Measurements from ENCODE around the gene FCER1G. TPM values are rescaled to one million over a fixed set of nuclear protein-coding genes. Genes with fewer than 3 reads are reported as not detected.

The FCER1G gene
- total and polyA plus RNA-seq, 9 of the 15 experiments (the other 6 are each of a cell fraction or from before 2014, with no cell fraction given): 0.15 to 0.69 (median 0.31) TPM; not detected in 2

GRCh38 chr1:161192476-161193465 lies 22.3 kb upstream of the FCER1G start (continued):
- TF ChIP-seq ZBTB33 (CRISPR knock-in tag; IDR thresholded peaks at IDR 0.05) (peak; percentile 29; the same call in 1 of the 2 replicates), ZNF609 (CRISPR knock-in tag; IDR thresholded peaks at IDR 0.05; ENCODE audit: borderline replicate concordance) (no peak), ZFP1 (CRISPR knock-in tag; IDR thresholded peaks at IDR 0.05) (no peak), ZNF316 (IDR thresholded peaks at IDR 0.05) (no peak), MED1 (CRISPR knock-in tag; IDR thresholded peaks at IDR 0.05; ENCODE audit: borderline replicate concordance) (no peak), ZFX (CRISPR knock-in tag; IDR thresholded peaks at IDR 0.05) (no peak), ZNF511 (CRISPR knock-in tag; IDR thresholded peaks at IDR 0.05) (no peak), RBM39 (optimal IDR thresholded peaks at IDR 0.05; ENCODE audit: low read depth, low read length) (no peak), ZNF551 (CRISPR knock-in tag; IDR thresholded peaks at IDR 0.05) (no peak), U2AF2 (optimal IDR thresholded peaks at IDR 0.05; ENCODE audit: low read depth, low read length) (no peak), HNRNPL (IDR thresholded peaks at IDR 0.05; ENCODE audit: low read depth, low read length) (no peak), WHSC1 (IDR thresholded peaks at IDR 0.05; ENCODE audit: low read length) (no peak), CEBPB (tag; IDR thresholded peaks at IDR 0.05) (no peak), SPI1 (IDR thresholded peaks at IDR 0.05; ENCODE audit: borderline replicate concordance, low read depth, low read length) (peak; percentile 66), ZNF398 (CRISPR knock-in tag; IDR thresholded peaks at IDR 0.05) (no peak), ZNF668 (CRISPR knock-in tag; IDR thresholded peaks at IDR 0.05) (no peak), RBM22 (IDR thresholded peaks at IDR 0.05; ENCODE audit: low read depth, low read length, poor library complexity, severe bottlenecking) (no peak), BRCA1 (IDR thresholded peaks at IDR 0.05) (no peak), BRCA1 (CRISPR knock-in tag; IDR thresholded peaks at IDR 0.05) (no peak)
